Heart left ventricle (tissue), 16 donors: ENCODE results near the gene MAML3. TPM values are rescaled to one million over a fixed set of nuclear protein-coding genes. Genes with fewer than 3 reads are reported as not detected.

Experiments used
- ATAC-seq, 4 donors: fragments of 200-7000 bp; cut with Tn5 transposase; one replicate each; pipeline ENCODE4 v1.9.1; 2020 to 2022; ENCODE audit warnings: moderate library complexity in 4 of 4, mild to moderate bottlenecking in 3 of 4, moderate number of reproducible peaks in 1 of 4
- DNase-seq, 5 donors: peaks; one replicate each; pipeline ENCODE4 v3.0.0-alpha.2; 2020
- H3K27ac ChIP-seq, 12 donors: fragments of 200-600 bp; sonication (generic) in 4 of 12; one replicate each; pipeline versions ENCODE4 v1.5.0 to v1.8.0; 2016 to 2022; ENCODE audit warnings: mild to moderate bottlenecking in 2 of 12
- H3K27me3 ChIP-seq, 9 donors: fragments of 200-600 bp; sonication (generic) in 2 of 9; one replicate each; pipeline versions ENCODE4 v1.5.1 to v1.8.0; 2016 to 2022; ENCODE audit warnings: mild to moderate bottlenecking in 3 of 9
- H3K36me3 ChIP-seq, 9 donors: fragments of 200-600 bp; sonication (generic) in 2 of 9; one replicate each; pipeline versions ENCODE4 v1.5.0 to v1.8.0; 2018 to 2022; ENCODE audit warnings: mild to moderate bottlenecking in 2 of 9
- H3K4me1 ChIP-seq, 12 donors: fragments of 200-600 bp; sonication (generic) in 4 of 12; one replicate each; pipeline versions ENCODE4 v1.5.0 to v1.8.0; 2016 to 2022; ENCODE audit warnings: mild to moderate bottlenecking in 3 of 12
- H3K4me3 ChIP-seq, 12 donors: fragments of 200-600 bp; sonication (generic) in 4 of 12; one replicate each; pipeline versions ENCODE4 v1.5.0 to v1.8.0; 2017 to 2022; ENCODE audit warnings: mild to moderate bottlenecking in 9 of 12, moderate library complexity in 4 of 12
- H3K9me3 ChIP-seq, 12 donors: fragments of 200-600 bp; sonication (generic) in 4 of 12; one replicate each; pipeline versions ENCODE4 v1.5.0 to v1.8.0; 2016 to 2022; ENCODE audit warnings: mild to moderate bottlenecking in 1 of 12
- POLR2A ChIP-seq, 2 donors: fragments of 450-650 bp; IDR thresholded peaks; one replicate each; pipeline ENCODE4 v1.6.1; 2017; ENCODE audit warnings: antibody characterized with exemption in 2 of 2, mild to moderate bottlenecking in 2 of 2, moderate library complexity in 2 of 2
- WGBS, 4 donors: extraction: QIAGEN DNeasy Blood & Tissue Kit in 2 of 4; methylation state at CpG; one replicate each; pipeline versions ENCODE4 v1.1.5 to v1.1.7; 2013 to 2018; 5-methylcytosine and 5-hydroxymethylcytosine counted together
- intact Hi-C, 10 donors: fragments of 100-400 bp; cut with DNase I; formaldehyde crosslinking; loops; one replicate each; pipeline versions ENCODE4 v1.11.1 to v1.14.2; 2022
- polyA plus RNA-seq, 2 donors: library from polyadenylated mRNA; stranded (reverse); fragments of 200-250 nt; gene quantifications; one replicate each; pipeline ENCODE4 v1.2.3, GENCODE V29; 2013
- total RNA-seq, 9 donors: library from RNA; depleted of rRNA in 2 of 9; stranded (reverse); fragments of >200 nt in 2 of 9; fragmentation: NEBNext Ultra II Directional in 3 of 9; extraction: Animal tissue kit (Norgen Biotek cat#: 25700) in 3 of 9; gene quantifications; one replicate each; pipeline versions ENCODE4 v1.1.0 to v1.2.4, GENCODE V29; 2016 to 2023
- TF ChIP-seq, protein P1 (sequence below), 12 donors: fragments of 200-600 bp; sonication (generic) in 4 of 12; IDR thresholded peaks; one replicate each; pipeline versions ENCODE4 v1.5.0 to v1.8.0; 2018 to 2022; ENCODE audit warnings: antibody characterized with exemption in 12 of 12, mild to moderate bottlenecking in 5 of 12
- donor health status: ischemic (EF 13 %, LVEDD 7.1; RV severe dilation, severe dysfunction).
- donor health status: healthy with polysubstance abuse.
- donor health status: DM: no; HTN: yes; CAD: no.
- donor health status: DM: no; HTN: no; CAD: no.
- donor health status: ischemic (EF 25% LVEDD 6.9; RV normal size, moderate dysfunction).
- donor health status: ischemic (EF 25% LVEDD 5.7; RV mildly dilated, moderate dysfunction).
- donor health status: healthy.
- donor health status: DM: yes; HTN: yes; CAD: no.
- donor health status: ischemic (EF 35%, LVEDD 5.7; RV mildly dilated, moderate dysfunction).
- donor health status: nonischemic (EF 11% LVEDD 7.7; RV severe dilation, severe dysfunction).
- donor health status: DM: yes; HTN: yes; CAD: no.
- donor health status: PGD.
- donor health status: ischemic (EF 29% LVEDD 5.4; RV normal size, mild dysfunction).
- donor health status: nonischemic (EF 23%, LVEDD 6.1; RV moderate dilation, normal function).

The MAML3 gene
- total and polyA plus RNA-seq, 11 donors, result 0.76 to 5.9 (median 2.4) TPM

DNA sequence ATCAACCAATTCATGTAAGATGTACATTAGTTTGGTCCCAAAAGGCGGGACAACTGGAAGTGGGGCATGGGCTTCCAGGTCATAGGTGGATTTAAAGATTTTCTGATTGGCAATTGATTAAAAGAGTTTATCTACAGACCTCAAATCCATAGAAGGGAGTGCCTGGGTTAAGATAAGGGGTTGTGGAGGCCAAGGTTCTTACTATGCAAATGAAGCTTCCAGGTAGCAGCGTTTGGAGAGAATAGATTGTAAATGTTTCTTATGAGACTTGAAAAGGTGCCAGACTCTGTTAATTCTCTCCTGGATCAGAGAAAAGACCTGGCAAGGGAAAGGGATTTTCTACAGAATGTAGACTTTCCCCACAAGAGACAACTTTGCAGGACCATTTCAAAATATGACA is 485.9 kb downstream of the MAML3 start:
- intact Hi-C loops, result loop anchor here in 5 of 10 donors (5.0 to 10.0 kb wide), 5 partner anchors 59 to 587 kb away; partner anchors contain the start of gene MAML3 (in 3 of the 5)
- H3K4me1 ChIP-seq, result peaks cover 3 to 60% (median 25%) of the 10 kb centered on the region in 12 donors
- DNase-seq (no peak), ATAC-seq (no peak)
- no peak for TF ChIP-seq POLR2A (IDR thresholded peaks at IDR 0.05)
- TF ChIP-seq, protein P1, sequence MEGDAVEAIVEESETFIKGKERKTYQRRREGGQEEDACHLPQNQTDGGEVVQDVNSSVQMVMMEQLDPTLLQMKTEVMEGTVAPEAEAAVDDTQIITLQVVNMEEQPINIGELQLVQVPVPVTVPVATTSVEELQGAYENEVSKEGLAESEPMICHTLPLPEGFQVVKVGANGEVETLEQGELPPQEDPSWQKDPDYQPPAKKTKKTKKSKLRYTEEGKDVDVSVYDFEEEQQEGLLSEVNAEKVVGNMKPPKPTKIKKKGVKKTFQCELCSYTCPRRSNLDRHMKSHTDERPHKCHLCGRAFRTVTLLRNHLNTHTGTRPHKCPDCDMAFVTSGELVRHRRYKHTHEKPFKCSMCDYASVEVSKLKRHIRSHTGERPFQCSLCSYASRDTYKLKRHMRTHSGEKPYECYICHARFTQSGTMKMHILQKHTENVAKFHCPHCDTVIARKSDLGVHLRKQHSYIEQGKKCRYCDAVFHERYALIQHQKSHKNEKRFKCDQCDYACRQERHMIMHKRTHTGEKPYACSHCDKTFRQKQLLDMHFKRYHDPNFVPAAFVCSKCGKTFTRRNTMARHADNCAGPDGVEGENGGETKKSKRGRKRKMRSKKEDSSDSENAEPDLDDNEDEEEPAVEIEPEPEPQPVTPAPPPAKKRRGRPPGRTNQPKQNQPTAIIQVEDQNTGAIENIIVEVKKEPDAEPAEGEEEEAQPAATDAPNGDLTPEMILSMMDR (IDR thresholded peaks at IDR 0.05), result no peak
- peaks cover 0 to 14% (median 0%) of the 10 kb centered on the region in 9 donors for H3K36me3 ChIP-seq
- 59 to 69% (median 63%) methylated on average over 2 of the region's 2 CpGs for WGBS, 4 donors
- no peak overlapping the region for H3K27ac ChIP-seq
- peak overlapping the region in 1 of 12 donors; percentile 66 for H3K4me3 ChIP-seq
- H3K9me3 ChIP-seq, result no peaks in the 10 kb centered on the region
- H3K27me3 ChIP-seq, result no peaks in the 10 kb centered on the region

Other genes starting within 250 kb of the MAML3 start
- 10 to 100 TPM; 61.0 to 80.9 (median 70.3) TPM for gene SCOC, start 219.5 kb upstream of the MAML3 start, total RNA-seq
- gene SCOC, start 219.5 kb upstream of the MAML3 start, polyA plus RNA-seq, result 10 to 100 TPM; 49.1 to 87.1 TPM